DMS53 (cell line): Measurements from ENCODE around the gene ATP8A2.
"Not testable (repeated sequence)": the region's sequence is repeated elsewhere in the genome, so short reads cannot be mapped to it uniquely, and the experiment has no call there.

Experiments
- DNase-seq: peaks from one replicate; lab custom pipeline; 2025; lab: John Stamatoyannopoulos, UW

Gene ATP8A2

GRCh38 chr13:25768838-25769237, 397.1 kb downstream of the ATP8A2 start:
- DNase-seq = no peak

- DNase-seq = no peak
Observed at GRCh38 chr13:25770601-25771000, 398.8 kb downstream of the ATP8A2 start.

GRCh38 chr13:25771202-25771601, 399.4 kb downstream of the ATP8A2 start:
- peak; percentile 65 for DNase-seq

GRCh38 chr13:25771641-25772478, 400.1 kb downstream of the ATP8A2 start:
- peak; percentile 29 for DNase-seq

- not testable (repeated sequence) for DNase-seq
Observed at GRCh38 chr13:25772534-25772933, 400.8 kb downstream of the ATP8A2 start.

- not testable (repeated sequence) for DNase-seq
Observed at GRCh38 chr13:25774056-25774455, 402.3 kb downstream of the ATP8A2 start.

GRCh38 chr13:25775275-25775674, 403.5 kb downstream of the ATP8A2 start:
- DNase-seq = no peak

GRCh38 chr13:25775986-25776385, 404.2 kb downstream of the ATP8A2 start:
- DNase-seq = no peak

GRCh38 chr13:25776722-25777121, 404.9 kb downstream of the ATP8A2 start:
- DNase-seq = no peak

- DNase-seq = no peak
Observed at GRCh38 chr13:25777509-25777908, 405.7 kb downstream of the ATP8A2 start.

GRCh38 chr13:25778365-25778764, 406.6 kb downstream of the ATP8A2 start:
- DNase-seq = no peak

- DNase-seq = no peak
Observed at GRCh38 chr13:25778808-25779305, 407.1 kb downstream of the ATP8A2 start.

- no peak for DNase-seq
Observed at GRCh38 chr13:25783076-25783475, 411.3 kb downstream of the ATP8A2 start.

- DNase-seq = peak; percentile 44
Observed at GRCh38 chr13:25783601-25784024, 411.8 kb downstream of the ATP8A2 start.

- DNase-seq = no peak
Observed at GRCh38 chr13:25784119-25784518, 412.3 kb downstream of the ATP8A2 start.

GRCh38 chr13:25790137-25790536, 418.4 kb downstream of the ATP8A2 start:
- DNase-seq = not testable (repeated sequence)

- DNase-seq = no peak
Observed at GRCh38 chr13:25795277-25795676, 423.5 kb downstream of the ATP8A2 start.

- DNase-seq = no peak
Observed at GRCh38 chr13:25796474-25796873, 424.7 kb downstream of the ATP8A2 start.

GRCh38 chr13:25798998-25799397, 427.2 kb downstream of the ATP8A2 start:
- DNase-seq = no peak

- DNase-seq = no peak
Observed at GRCh38 chr13:25800523-25800922, 428.7 kb downstream of the ATP8A2 start.

- no peak for DNase-seq
Observed at GRCh38 chr13:25802579-25802978, 430.8 kb downstream of the ATP8A2 start.

GRCh38 chr13:25803641-25804040, 431.9 kb downstream of the ATP8A2 start:
- DNase-seq = peak; percentile 28

GRCh38 chr13:25806264-25806974, 434.6 kb downstream of the ATP8A2 start:
- DNase-seq = peak; percentile 42
